Measurements from ENCODE around the gene ECT2. TPM values are rescaled to one million over a fixed set of nuclear protein-coding genes. Genes with fewer than 3 reads are reported as not detected.

ECT2 gene
- 34.7 and 59.1 TPM in 2 replicates for total RNA-seq

GRCh38 chr3:172750368-172751174 is at the start of gene ECT2:
TSS of gene ECT2 (plus strand) at chr3:172750726. CDS start at chr3:172754531, 3,805 bp downstream.

GRCh38 chr3:172710664-172711453 is 39.7 kb upstream of the ECT2 start, which contains the start of gene NCEH1:
TSS of gene NCEH1 (minus strand) at chr3:172711067. CDS start at chr3:172710984, 83 bp downstream.

Other genes starting within 250 kb of the ECT2 start
- gene TNFSF10, start 227.3 kb upstream of the ECT2 start, total RNA-seq, result 15.1 and 30.1 TPM in 2 replicates
- gene NCEH1, start 39.7 kb upstream of the ECT2 start, total RNA-seq, result 18.1 and 20.0 TPM in 2 replicates

Data from hair follicular keratinocyte (primary cell).